GM18499 (cell line): ENCODE results near the gene NKAIN1.
"Not testable (repeated sequence)": the region's sequence is repeated elsewhere in the genome, so short reads cannot be mapped to it uniquely, and the experiment has no call there.

ENCODE experiments used
- ATAC-seq: cut with Tn5 transposase; IDR thresholded peaks from one replicate; pipeline ENCODE4 v1.9.1; 2021; ENCODE audit warnings: moderate number of reproducible peaks; ENCODE audit not compliant: insufficient read depth, unreplicated experiment

Gene NKAIN1

DNA sequence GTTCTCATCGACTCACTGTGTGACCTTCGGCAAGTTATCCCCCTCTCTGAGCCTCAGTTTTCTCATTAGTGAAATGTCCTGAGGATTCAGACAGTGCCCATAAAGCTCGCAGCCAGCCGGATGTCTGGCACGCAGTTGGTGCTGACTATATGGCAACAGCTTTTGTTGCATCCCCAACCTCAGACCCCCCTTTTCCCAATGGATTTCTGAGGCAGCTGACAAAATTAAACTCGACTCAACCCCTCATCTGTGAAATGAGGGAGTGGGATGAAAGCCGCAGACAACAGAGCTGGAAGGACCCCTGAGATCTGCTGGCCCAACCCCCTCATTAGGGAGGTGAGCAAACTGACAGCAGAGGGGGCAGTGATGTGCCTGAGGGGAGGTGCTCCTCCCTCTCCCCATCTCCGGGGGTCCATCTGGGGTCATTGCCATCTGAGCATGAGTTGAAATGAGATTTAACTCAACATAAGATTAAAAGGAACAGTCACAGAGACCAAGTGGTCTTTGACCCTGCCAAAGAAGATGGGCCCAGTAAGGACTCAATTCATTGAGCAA is 40.4 kb downstream of the NKAIN1 start:
- ATAC-seq, result no peak

DNA sequence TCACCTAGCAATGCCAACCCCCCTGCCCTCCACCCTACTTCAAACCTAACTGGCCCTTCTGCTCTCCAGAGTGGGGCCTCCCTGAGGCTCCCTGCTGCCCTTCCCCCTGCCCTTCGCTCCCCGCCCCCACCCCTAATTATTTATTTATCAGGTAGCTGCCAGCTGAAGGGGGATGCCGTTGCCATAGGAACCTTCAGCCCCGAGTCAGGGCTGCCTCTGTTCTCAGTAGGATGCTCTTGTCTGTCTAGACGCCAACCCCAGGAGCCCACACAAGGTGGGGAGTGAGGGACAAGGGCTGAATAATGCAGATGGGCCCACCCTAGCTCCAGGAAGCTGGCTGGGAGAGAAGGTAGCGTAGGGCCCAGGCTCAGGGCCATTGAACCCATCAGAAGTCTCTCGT is 41.1 kb downstream of the NKAIN1 start:
- ATAC-seq, result no peak

DNA sequence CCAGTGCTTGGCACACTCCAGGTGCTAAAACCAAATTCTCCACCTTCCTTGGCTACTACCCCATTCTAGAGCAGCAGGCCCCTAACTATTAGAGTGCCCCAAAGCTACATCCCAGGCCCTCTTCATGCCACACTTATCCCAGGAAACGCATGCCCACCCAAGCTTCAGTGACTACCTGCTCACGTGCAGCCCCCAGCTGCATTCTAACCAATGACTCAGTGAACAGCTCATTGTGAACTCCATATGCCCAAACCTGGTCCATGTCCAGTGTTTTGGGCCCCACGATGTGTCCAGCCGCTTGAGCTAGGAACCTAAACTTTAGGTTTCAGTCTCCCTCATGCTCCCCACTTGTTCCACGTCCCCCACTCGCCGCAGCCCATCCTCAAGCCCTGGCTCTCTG is 41.5 kb downstream of the NKAIN1 start:
- ATAC-seq, result no peak

DNA sequence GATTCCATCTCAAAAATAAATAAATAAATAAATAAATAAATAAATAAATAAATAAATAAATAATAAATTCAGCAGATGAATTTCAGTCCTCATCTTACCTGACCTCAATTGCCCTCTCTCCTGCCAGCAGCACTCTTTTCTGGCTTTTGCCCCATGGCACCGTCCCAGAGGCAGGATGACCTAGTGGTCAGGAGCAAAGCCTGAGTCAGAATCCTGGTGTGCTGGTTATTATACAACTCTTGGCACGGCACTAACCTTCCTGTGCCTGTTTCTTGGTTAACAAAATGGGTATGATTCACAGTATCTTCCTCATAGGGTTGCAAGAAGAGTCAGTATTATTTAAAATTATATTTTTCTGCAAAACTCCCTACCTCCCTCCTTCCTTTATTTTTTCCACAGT is 43.0 kb downstream of the NKAIN1 start:
- no peak for ATAC-seq

DNA sequence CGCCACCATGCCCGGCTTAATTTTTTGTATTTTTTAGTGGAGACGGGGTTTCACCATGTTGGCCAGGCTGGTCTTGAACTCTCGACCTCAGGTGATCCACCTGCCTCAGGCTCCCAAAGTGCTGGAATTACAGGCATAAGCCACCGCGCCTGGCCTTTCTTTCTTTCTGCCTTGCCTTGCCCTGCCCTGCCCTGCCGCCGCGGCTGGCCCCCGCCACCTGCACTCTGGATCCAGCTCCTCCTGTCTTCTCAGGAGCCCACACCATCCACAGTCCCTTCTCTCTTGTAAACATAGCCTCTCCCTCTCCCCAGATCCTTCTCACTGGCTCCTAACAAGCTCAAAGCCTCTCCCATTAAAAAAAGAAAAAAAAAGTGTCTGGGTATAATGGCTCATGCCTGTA is 44.4 kb downstream of the NKAIN1 start:
- not testable (repeated sequence) for ATAC-seq

DNA sequence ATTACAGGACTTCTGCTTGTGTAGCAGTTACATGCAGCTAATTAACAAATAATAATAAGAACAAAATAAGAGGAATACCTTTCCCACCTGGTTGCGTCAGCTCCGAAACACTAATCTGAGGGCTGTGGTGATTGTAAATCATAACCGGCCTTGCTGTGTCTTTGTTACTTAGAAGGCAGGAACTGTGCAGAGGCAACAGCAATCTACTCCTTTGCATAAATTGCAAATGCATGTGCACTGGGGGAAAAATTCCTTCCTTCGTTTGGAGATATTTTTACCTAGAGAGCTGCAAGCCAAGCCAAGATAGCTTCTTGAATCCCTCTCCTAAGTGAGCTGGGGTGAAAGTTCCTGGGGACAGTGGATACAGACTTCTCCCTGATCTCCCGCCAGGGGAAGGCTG is 46.0 kb downstream of the NKAIN1 start:
- ATAC-seq, result no peak

DNA sequence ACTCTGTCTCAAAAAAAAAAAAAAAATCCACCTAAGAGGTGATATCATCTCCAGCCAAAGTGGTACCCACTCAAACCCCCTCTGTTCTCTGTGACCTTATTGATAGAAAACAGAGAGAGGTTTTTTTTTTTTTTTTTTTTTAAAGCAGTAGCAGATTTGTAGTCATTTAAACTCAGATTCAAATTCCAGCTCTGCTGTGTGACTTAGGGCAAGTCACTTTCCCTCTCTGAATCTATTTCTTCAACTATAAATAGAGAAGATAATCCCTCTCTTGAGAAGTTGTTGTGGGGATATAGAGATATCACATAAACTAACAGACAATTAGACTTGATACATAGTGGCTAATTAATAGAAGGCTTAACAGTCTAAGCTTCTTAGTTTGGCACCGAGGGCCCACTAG is 48.4 kb downstream of the NKAIN1 start:
- no peak for ATAC-seq

DNA sequence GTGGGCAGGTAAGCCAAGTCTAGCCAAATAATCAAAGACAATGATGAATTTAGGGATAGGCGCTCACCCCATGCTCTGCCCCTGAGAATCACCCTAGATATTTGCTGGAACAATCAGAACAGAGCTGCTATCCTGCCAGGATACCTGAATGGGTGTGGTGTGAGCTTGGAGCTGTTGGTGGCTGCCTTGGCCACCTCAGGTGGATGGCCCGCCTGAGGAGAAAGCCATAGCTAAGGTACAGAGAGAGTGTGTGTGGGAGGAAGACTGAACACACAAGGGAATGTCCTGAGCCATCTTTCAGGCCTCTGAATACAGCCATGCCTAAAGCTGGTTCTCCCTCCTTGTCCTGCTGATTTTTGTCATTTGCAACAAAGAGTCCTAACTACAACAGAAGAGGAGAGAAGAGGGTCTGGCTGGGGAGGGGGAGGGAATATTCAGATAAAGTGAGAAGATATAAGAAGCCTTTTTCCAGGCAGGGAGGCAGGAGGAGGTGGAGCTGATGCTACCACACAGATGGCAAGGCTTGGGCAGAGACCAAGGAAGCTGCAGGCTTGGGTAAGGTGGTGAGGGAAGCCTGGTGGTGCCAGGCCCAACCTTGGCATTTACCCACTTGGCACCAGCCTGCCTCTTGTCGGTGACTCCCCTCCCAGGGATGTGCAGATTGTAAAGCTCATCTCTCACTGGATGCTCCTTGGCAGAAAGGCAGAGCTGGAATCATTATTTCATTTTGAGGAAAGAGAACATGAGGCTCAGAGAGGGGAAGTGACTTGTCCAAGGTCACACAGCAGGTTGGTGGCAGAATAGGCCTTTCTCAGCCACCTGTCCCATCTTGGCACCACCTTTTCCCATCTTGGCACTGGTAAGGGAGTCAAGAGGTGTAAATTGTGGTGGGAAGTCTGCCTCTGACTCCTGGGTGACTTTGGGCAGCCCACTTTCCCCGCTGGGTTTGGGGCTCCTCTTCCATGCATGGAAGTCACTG is 49.7 kb downstream of the NKAIN1 start:
- no peak for ATAC-seq

DNA sequence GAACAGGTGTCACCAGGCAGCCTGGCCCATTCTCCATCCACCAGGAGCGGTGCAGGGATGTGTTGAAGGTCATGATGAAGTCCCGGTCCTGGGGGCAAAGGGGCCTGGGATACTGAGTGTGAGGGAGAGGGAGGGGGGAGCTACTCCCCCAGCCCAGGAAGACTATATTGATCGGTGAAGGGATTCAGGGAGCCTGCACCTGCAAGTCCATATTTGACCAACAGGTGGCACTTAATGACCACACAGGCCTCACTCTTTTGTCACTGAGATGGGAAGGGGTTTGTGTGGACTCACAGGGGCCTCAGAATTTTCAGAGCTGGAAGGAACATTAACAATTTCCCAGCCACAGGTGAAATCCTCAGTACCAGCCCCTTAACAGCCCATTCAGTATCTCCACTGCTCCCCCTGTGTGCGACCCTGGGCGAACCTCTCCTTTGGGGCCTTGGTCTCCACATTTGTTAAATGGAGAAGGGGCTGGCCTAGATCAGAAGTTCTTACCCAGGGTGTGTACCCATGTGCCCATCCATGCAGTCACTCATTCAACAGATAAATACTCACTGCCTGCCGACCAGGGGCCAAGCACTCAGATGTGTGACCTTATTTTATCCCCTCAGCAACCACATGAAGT is 55.6 kb downstream of the NKAIN1 start:
- no peak for ATAC-seq

DNA sequence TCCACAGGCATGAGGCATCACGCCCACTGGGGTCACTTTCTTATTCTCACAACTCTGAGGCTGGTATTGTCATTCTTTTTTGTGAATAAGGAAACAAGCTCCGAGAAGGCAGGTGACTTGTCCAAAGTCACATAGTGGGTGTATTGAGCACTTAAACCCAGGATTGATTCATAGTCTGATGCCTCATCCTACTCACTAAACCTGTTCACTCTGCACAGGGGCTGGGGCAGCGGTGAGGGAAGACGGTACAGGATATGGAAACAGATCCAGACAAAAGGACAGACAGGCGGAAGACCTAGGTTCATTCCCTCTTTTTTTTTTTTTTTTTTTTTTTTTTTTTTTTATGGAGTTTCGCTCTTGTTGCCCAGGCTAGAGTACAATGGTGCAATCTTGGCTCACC is 56.6 kb downstream of the NKAIN1 start:
- no peak for ATAC-seq

DNA sequence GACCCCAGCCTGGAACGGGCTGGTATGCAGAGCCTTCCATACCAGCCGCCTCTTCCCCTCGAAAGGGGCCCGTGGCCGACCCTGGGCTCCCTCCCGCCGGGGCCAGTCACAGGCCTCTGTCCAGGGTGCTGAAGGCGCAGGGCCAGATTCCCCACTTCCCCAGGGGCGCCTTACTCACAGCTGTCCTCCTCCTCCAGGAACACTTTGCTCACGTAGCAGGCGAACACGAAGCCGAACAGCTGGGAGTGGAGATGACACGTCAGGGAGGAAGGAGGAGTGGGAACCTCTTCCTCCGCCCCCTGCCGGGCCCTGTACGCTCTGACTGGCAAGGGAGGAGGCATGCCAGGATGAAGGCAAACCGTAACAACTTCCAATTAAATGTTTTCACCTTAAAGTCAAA is 57.3 kb downstream of the NKAIN1 start:
- ATAC-seq, result no peak

DNA sequence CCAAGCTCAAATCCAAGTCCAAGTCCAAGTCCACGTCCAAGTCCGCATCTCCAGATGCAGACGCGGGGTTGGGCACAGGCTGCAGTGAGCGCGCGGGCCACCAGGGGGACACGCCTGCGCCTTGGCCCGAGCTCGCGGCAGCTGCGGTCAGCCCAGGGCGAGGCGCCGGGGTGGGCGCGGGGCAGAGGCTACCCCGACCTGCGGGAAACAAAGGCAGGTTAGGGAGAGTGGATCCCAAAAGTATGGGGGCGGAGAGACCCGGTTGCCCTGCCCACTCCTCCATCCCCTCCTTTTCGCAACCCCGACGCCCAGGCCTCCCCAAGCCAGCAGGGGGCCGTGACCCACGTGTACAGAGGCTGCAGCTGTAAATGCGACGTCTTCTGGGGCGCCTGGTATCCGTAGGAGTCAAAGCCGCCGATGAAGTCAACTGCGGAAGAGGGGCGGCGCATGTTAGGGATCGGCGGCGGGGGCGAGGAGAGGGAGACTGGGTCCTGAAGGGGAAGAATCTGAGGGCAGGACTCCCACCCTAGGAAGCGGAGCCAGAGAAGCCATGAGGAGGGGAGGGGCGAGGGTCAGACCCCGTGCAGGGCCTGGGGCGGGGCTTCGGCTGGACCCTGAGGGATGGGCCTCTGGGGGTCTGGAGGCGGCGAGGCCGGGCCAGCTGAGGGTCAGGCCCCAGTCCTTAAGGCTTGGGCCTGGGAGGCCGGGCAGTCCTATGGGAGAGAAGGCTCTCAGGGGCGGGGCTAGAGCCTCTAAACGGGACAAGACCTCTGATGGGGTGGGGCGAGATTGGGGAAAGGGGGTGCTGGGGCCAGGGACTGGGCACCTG is 58.0 kb downstream of the NKAIN1 start:
- ATAC-seq, result no peak

DNA sequence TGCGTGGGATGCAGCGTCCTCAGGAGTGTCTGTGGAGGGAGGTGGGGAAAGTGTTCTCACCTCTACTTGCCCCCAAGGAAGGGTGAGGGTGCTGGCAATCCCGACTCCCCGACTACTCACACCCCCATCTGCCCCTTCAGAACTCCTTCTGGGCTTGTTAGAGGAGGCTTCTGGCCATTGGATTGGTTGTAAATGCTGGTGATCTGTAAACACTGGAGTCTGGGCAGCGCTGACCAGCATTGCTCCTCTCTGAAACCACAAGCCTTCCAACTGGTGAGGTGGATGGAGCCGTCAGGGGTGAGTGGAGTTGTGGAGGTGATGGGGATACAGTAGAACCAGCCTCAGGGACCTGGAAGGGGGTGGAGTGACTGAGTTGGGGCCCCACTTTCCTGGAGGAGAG is 59.3 kb downstream of the NKAIN1 start:
- no peak for ATAC-seq

DNA sequence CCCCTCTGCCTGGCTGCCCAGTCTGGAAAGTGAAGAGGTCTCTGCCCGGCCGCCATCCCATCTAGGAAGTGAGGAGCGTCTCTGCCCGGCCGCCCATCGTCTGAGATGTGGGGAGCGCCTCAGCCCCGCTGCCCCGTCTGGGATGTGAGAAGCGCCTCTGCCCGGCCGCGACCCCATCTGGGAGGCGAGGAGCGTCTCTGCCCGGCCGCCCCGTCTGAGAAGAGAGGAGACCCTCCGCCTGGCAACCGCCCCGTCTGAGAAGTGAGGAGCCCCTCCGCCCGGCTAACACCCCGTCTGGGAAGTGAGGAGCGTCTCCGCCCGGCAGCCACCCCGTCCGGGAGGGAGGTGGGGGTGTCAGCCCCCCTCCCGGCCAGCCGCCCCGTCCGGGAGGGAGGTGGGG is 63.4 kb downstream of the NKAIN1 start:
- not testable (repeated sequence) for ATAC-seq

DNA sequence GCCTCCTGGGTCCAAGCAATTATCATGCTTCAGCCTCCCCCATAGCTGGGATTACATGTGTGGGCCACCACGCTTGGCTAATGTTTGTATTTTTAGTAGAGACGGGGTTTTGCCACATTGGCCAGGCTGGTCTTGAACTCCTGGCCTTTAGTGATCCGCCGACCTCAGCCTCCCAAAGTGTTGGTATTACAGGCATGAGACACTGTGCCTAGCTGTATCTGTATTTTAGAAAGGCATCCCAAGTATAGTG is 69.3 kb downstream of the NKAIN1 start:
- no peak for ATAC-seq

DNA sequence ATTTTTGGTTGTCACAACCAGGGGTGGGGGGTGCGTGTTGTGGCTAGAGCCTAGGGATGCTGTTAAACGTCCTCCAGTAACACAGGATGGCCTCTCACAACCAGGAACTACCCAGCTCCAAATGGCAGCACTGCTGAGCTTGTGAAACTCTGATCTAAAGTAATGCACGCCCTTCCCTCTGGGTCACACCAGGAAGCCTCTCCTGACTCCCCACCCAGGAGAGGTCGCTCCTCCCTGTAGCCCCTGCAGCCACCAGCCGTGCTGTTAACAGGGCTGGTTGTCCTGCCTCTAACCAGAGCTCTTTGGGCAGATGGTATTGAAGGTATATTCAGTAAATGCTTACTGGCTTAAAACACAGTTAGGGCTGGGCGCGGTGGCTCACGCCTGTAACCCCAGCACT is 73.2 kb downstream of the NKAIN1 start:
- ATAC-seq, result no peak

DNA sequence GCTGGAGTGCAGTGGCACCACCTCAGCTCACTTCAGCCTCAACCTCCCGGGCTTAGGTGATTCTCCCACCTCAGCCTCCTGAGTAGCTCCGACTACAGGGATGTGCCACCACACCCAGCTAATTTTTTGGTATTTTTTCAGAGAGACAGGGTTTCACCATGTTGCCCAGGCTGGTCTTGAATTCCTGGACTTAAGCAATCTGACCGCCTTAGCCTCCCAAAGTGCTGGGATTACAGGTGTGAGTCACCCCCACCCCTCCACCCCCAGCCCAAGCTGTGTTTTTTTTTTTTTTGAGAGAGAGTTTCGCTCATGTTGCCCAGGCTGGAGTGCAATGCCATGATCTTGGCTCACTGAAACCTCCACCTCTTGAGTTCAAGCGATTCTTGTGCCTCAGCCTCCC is 75.4 kb downstream of the NKAIN1 start:
- no peak for ATAC-seq

DNA sequence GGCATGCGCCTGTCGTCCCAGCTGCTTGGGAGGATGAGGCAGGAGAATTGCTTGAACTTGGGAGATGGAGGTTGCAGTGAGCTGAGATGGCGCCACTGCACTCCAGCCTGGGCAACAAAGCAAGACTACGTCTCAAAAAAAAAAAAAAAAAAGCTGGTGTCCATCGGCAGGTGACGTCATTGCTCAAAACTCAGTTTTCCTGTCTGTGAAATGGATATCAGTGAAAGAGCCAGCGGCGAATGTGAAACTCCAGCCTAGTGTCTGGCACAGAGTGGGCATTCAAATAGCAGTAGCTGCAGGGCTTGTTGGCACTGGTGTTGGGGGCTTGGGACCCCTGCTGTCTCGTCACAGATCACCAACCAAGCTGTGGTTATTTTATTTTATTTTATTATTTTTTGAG is 75.8 kb downstream of the NKAIN1 start:
- no peak for ATAC-seq

DNA sequence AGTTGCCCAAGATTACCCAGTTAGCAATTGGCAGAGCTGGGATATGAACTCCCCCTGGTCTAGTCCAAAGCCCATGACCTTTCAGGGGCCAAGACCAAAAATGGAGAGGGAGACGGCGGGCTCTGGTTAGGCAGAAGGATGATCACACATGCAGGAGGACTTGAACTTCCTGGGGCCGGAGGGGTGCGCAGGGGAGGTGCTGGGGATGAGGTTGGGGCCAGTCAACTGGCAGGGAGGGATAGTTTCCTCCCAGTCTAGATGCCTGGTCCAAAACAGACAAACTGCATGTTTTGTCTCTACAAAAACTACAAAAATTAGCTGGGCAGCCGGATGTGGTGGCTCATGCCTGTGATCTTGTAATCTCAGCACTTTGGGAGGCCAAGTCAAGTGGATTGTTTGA is 78.1 kb downstream of the NKAIN1 start:
- no peak for ATAC-seq

DNA sequence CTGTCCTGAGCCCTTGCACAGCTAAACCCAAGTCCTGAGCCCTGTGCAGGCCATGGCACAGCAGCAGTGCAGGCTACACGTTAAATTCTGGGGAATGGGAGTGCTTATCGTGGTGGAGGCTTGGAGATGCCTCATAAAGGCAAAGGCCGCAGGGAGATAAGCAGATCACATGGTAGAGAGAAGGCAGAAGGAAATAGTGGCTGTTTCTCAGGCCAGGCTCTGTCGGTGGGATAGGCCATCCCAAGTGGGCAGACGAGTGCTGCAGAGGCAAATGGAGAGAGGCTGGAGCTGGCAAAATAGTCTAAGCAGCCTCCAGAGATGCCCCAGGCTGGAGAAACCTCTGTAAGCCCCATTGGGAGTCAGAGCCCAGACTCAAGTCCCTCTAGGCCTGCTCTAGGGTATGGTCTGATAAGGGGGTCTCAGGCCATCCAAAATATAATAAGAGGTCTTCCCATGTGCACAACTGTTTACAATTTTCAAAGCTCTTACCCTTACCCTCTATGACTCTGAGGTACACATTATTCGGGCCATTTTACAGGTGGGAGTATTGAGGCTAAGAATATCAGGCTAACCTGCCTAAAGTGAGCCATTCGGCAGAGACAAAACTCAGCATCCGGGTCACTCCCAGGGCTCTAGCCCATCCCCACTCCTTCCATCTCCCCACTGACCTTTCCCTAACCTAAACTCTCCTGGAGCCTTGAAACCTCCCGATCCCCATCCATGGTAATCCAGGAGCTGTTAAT is 79.6 kb downstream of the NKAIN1 start:
- ATAC-seq, result no peak
